Measurements from ENCODE around the gene KCNMB4.

The KCNMB4 gene

DNA sequence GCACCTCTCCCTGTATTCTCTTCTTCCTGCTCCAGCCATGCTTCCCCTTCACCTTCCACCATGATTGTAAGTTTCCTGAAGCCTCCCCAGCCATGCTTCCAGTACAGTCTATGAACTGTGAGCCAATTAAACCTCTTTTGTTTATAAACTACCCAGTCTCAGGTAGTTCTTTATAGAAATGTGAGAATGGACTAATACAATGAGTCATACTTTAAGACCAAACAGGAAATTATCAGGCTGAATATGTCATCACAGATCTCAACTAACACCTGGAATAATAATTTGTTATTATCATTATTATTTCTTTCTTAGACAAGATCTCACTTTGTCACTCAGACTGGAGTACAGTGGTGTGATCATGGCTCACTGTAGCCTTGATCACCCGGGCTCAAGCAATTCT is 85.4 kb downstream of the KCNMB4 start:
- TF ChIP-seq YY1 (IDR thresholded peaks at IDR 0.05; ENCODE audit: low read depth) = no peak
- TF ChIP-seq RAD21 (IDR thresholded peaks at IDR 0.05; ENCODE audit: low read depth) = no peak
- no peak for TF ChIP-seq TCF12 (IDR thresholded peaks at IDR 0.05; ENCODE audit: low read depth)
- no peak for TF ChIP-seq NFIC (IDR thresholded peaks at IDR 0.05)
- TF ChIP-seq CEBPB (IDR thresholded peaks at IDR 0.05) = no peak
- TF ChIP-seq EGR1 (IDR thresholded peaks at IDR 0.05) = no peak
- no peak for TF ChIP-seq TAF1 (IDR thresholded peaks at IDR 0.05; ENCODE audit: low read depth)
- TF ChIP-seq EP300 (IDR thresholded peaks at IDR 0.05; ENCODE audit: borderline replicate concordance) = no peak
- no peak for TF ChIP-seq FOXM1 (IDR thresholded peaks at IDR 0.05; ENCODE audit: borderline replicate concordance, low read depth)
- TF ChIP-seq, protein P1, sequence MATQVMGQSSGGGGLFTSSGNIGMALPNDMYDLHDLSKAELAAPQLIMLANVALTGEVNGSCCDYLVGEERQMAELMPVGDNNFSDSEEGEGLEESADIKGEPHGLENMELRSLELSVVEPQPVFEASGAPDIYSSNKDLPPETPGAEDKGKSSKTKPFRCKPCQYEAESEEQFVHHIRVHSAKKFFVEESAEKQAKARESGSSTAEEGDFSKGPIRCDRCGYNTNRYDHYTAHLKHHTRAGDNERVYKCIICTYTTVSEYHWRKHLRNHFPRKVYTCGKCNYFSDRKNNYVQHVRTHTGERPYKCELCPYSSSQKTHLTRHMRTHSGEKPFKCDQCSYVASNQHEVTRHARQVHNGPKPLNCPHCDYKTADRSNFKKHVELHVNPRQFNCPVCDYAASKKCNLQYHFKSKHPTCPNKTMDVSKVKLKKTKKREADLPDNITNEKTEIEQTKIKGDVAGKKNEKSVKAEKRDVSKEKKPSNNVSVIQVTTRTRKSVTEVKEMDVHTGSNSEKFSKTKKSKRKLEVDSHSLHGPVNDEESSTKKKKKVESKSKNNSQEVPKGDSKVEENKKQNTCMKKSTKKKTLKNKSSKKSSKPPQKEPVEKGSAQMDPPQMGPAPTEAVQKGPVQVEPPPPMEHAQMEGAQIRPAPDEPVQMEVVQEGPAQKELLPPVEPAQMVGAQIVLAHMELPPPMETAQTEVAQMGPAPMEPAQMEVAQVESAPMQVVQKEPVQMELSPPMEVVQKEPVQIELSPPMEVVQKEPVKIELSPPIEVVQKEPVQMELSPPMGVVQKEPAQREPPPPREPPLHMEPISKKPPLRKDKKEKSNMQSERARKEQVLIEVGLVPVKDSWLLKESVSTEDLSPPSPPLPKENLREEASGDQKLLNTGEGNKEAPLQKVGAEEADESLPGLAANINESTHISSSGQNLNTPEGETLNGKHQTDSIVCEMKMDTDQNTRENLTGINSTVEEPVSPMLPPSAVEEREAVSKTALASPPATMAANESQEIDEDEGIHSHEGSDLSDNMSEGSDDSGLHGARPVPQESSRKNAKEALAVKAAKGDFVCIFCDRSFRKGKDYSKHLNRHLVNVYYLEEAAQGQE (IDR thresholded peaks at IDR 0.05; ENCODE audit: low read depth) = no peak
- no peak for TF ChIP-seq CREB1 (IDR thresholded peaks at IDR 0.05; ENCODE audit: low read depth)
- TF ChIP-seq MAX (IDR thresholded peaks at IDR 0.05) = no peak
- TF ChIP-seq USF1 (IDR thresholded peaks at IDR 0.05) = no peak
- no peak for TF ChIP-seq TEAD4 (IDR thresholded peaks at IDR 0.05)

DNA sequence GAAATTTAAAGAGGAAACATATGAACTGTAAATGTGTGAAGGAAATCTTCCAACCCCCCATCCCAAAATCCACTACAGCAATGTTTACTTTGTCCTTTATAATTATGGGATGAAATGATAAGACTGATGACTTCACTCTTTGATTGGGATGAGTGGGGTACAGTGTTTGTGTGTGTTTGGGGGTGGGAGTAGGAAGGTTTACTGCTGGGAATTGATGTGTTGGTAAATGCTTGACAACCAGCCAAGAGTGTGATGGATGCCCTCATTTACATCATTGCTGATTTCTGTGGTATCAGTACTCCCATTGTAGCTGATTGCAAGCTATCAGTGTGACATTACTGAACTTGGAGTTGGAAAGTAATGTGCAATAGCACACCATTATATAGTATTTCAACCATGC is 90.9 kb downstream of the KCNMB4 start:
- TF ChIP-seq MAX (IDR thresholded peaks at IDR 0.05) = no peak
- TF ChIP-seq USF1 (IDR thresholded peaks at IDR 0.05) = no peak
- TF ChIP-seq CEBPB (IDR thresholded peaks at IDR 0.05) = no peak
- TF ChIP-seq ZBTB7A (IDR thresholded peaks at IDR 0.05; ENCODE audit: low read depth) = no peak
- TF ChIP-seq EGR1 (IDR thresholded peaks at IDR 0.05) = no peak
- TF ChIP-seq CREB1 (IDR thresholded peaks at IDR 0.05; ENCODE audit: low read depth) = no peak
- TF ChIP-seq TAF1 (IDR thresholded peaks at IDR 0.05; ENCODE audit: low read depth) = no peak
- TF ChIP-seq, protein P1 (IDR thresholded peaks at IDR 0.05; ENCODE audit: low read depth) = no peak
- TF ChIP-seq TEAD4 (IDR thresholded peaks at IDR 0.05) = no peak
- TF ChIP-seq TCF12 (IDR thresholded peaks at IDR 0.05; ENCODE audit: low read depth) = no peak
- no peak for TF ChIP-seq YY1 (IDR thresholded peaks at IDR 0.05; ENCODE audit: low read depth)
- no peak for TF ChIP-seq NFIC (IDR thresholded peaks at IDR 0.05)
- TF ChIP-seq FOXM1 (IDR thresholded peaks at IDR 0.05; ENCODE audit: borderline replicate concordance, low read depth) = no peak
- TF ChIP-seq RAD21 (IDR thresholded peaks at IDR 0.05; ENCODE audit: low read depth) = no peak
- TF ChIP-seq EP300 (IDR thresholded peaks at IDR 0.05; ENCODE audit: borderline replicate concordance) = no peak

DNA sequence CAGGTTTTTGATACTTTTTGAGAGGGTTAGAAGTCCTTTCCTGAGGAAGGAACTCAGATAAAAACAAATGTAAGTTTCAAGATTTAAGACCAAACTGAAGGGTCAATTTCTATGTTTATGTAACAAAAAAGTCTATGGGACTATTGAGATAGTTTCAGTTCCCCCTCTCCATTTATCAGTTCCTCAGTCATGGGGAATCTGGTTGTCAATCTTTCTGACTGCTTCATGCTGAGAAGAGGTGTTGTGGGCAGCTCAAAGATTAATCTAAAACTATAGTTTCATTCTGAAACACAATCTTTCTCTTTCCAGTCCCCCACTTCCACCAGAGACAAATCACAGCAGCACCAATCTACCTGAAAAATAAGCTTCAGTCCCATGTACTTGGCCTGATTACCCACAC is 93.7 kb downstream of the KCNMB4 start:
- TF ChIP-seq NFIC (IDR thresholded peaks at IDR 0.05) (no peak), TAF1 (IDR thresholded peaks at IDR 0.05; ENCODE audit: low read depth) (no peak), FOXM1 (IDR thresholded peaks at IDR 0.05; ENCODE audit: borderline replicate concordance, low read depth) (no peak), TCF12 (IDR thresholded peaks at IDR 0.05; ENCODE audit: low read depth) (no peak), EGR1 (IDR thresholded peaks at IDR 0.05) (no peak), MAX (IDR thresholded peaks at IDR 0.05) (no peak), CREB1 (IDR thresholded peaks at IDR 0.05; ENCODE audit: low read depth) (no peak)

- TF ChIP-seq EGR1 (IDR thresholded peaks at IDR 0.05) = no peak
- TF ChIP-seq, protein P1 (IDR thresholded peaks at IDR 0.05; ENCODE audit: low read depth) = no peak
- no peak for TF ChIP-seq FOXM1 (IDR thresholded peaks at IDR 0.05; ENCODE audit: borderline replicate concordance, low read depth)
- TF ChIP-seq CEBPB (IDR thresholded peaks at IDR 0.05) = no peak
- no peak for TF ChIP-seq MAX (IDR thresholded peaks at IDR 0.05)
- no peak for TF ChIP-seq TAF1 (IDR thresholded peaks at IDR 0.05; ENCODE audit: low read depth)
- no peak for TF ChIP-seq TEAD4 (IDR thresholded peaks at IDR 0.05)
Observed at GRCh38 chr12:70463997-70464396, 97.9 kb downstream of the KCNMB4 start.

Measured in Ishikawa (cell line).